Right lung (tissue), 5 donors: ENCODE data around the gene TUBB2B. TPM values are rescaled to one million over a fixed set of nuclear protein-coding genes. Genes with fewer than 3 reads are reported as not detected.

ENCODE experiments used
- DNase-seq, 2 donors: peaks; one replicate each; pipeline ENCODE4 v3.0.0-alpha.2; 2013
- polyA plus RNA-seq, 5 donors: library from polyadenylated mRNA; unstranded; fragments of 120-200 nt; gene quantifications; one replicate each; pipeline versions ENCODE4 v1.2.1 to v1.2.3, GENCODE V29; 2013; ENCODE audit warnings: inconsistent platforms in 1 of 5, low replicate concordance in 1 of 5; ENCODE audit not compliant: insufficient read length in 5 of 5, insufficient read depth in 1 of 5

Gene TUBB2B
- polyA plus RNA-seq, 5 donors = 5.9 to 10.5 (median 7.6) TPM

GRCh38 chr6:3236005-3236404, 8.6 kb upstream of the TUBB2B start:
- no peak for DNase-seq

- no peak for DNase-seq
These were observed 8.0 kb upstream of the TUBB2B start for GRCh38 chr6:3235486-3235885.

GRCh38 chr6:3233904-3234303, 6.5 kb upstream of the TUBB2B start:
- no peak for DNase-seq

- DNase-seq = no peak
These were observed 5.9 kb upstream of the TUBB2B start for GRCh38 chr6:3233321-3233720.

- DNase-seq = no peak
These were observed 4.8 kb upstream of the TUBB2B start for GRCh38 chr6:3232017-3232945.

GRCh38 chr6:3231247-3232016, 4.0 kb upstream of the TUBB2B start:
- DNase-seq = peak in 1 of 2 donors; percentile 79

- no peak for DNase-seq
These were observed 3.4 kb upstream of the TUBB2B start for GRCh38 chr6:3230900-3231246.

GRCh38 chr6:3230256-3230882, 2.9 kb upstream of the TUBB2B start:
- no peak for DNase-seq

- DNase-seq = no peak
These were observed 2.2 kb upstream of the TUBB2B start for GRCh38 chr6:3229566-3230178.

GRCh38 chr6:3228771-3229565, 1.5 kb upstream of the TUBB2B start:
- DNase-seq = no peak

- DNase-seq = no peak
These were observed 706 bp upstream of the TUBB2B start for GRCh38 chr6:3228046-3228671.

GRCh38 chr6:3226481-3227362, 731 bp downstream of the TUBB2B start:
- no peak for DNase-seq

GRCh38 chr6:3226042-3226441, 1.4 kb downstream of the TUBB2B start:
- DNase-seq = no peak

GRCh38 chr6:3222506-3223038, 4.9 kb downstream of the TUBB2B start:
- no peak for DNase-seq

- no peak for DNase-seq
These were observed 5.9 kb downstream of the TUBB2B start for GRCh38 chr6:3221578-3221977.

GRCh38 chr6:3220366-3220765, 7.1 kb downstream of the TUBB2B start:
- DNase-seq = no peak

- DNase-seq = no peak
These were observed 9.2 kb downstream of the TUBB2B start for GRCh38 chr6:3218266-3218665.

- DNase-seq = no peak
These were observed 10.2 kb downstream of the TUBB2B start for GRCh38 chr6:3217286-3217685.

- DNase-seq = no peak
These were observed 12.6 kb downstream of the TUBB2B start for GRCh38 chr6:3214898-3215297.

GRCh38 chr6:3213334-3213695, 14.1 kb downstream of the TUBB2B start:
- no peak for DNase-seq
